Mesenchymal stem cell (in vitro differentiated cells and primary cell): ENCODE results near the gene SPRN.
A peak's percentile ranks its signal among the peaks of the same experiment; 100 is the strongest.

Source experiments
- DNase-seq: peaks from one replicate; pipeline ENCODE4 v3.0.0-alpha.2; 2013
- H2AFZ ChIP-seq: one replicate; pipeline ENCODE4 v1.6.1; 2013; ENCODE audit warnings: low read depth, mild to moderate bottlenecking, control low read depth, inconsistent platforms, low read length, moderate library complexity
- H2AK5ac ChIP-seq: 2 replicates; pipeline ENCODE4 v1.6.1; 2013; ENCODE audit warnings: low read length, moderate library complexity, mild to moderate bottlenecking, inconsistent platforms; ENCODE audit not compliant: severe bottlenecking
- H2BK120ac ChIP-seq: one replicate; pipeline ENCODE4 v1.6.1; 2013; ENCODE audit warnings: low read depth, mild to moderate bottlenecking, inconsistent platforms, low read length, moderate library complexity
- H2BK12ac ChIP-seq, 2 experiments: one replicate each; pipeline ENCODE4 v1.6.1; 2013; ENCODE audit warnings: inconsistent platforms in 2 of 2, low read length in 2 of 2, mild to moderate bottlenecking in 2 of 2, moderate library complexity in 2 of 2, control low read depth in 1 of 2
- H2BK15ac ChIP-seq: one replicate; pipeline ENCODE4 v1.6.1; 2013; ENCODE audit warnings: mild to moderate bottlenecking, low read depth, inconsistent platforms; ENCODE audit not compliant: poor library complexity, severe bottlenecking
- H2BK5ac ChIP-seq: 2 replicates; pipeline ENCODE4 v1.6.1; 2013; ENCODE audit warnings: low read depth, mild to moderate bottlenecking, low read length, control low read depth, inconsistent platforms; ENCODE audit not compliant: poor library complexity, severe bottlenecking
- H3K14ac ChIP-seq, 2 experiments: one replicate each; pipeline ENCODE4 v1.6.1; 2013; ENCODE audit warnings: inconsistent platforms in 2 of 2, low read length in 2 of 2, control low read depth in 1 of 2, mild to moderate bottlenecking in 1 of 2, moderate library complexity in 1 of 2
- H3K18ac ChIP-seq, 2 experiments: one replicate each; pipeline ENCODE4 v1.6.1; 2013; ENCODE audit warnings: inconsistent platforms in 2 of 2, low read length in 2 of 2, control low read depth in 1 of 2, low read depth in 1 of 2, mild to moderate bottlenecking in 1 of 2
- H3K23ac ChIP-seq, 2 experiments: one replicate each; pipeline ENCODE4 v1.6.1; 2013; ENCODE audit warnings: inconsistent platforms in 2 of 2, low read length in 2 of 2, mild to moderate bottlenecking in 2 of 2, moderate library complexity in 2 of 2, control low read depth in 1 of 2
- H3K27ac ChIP-seq: 2 replicates; pipeline ENCODE4 v1.5.1; 2013; ENCODE audit warnings: mild to moderate bottlenecking, moderate library complexity, low read length, control low read depth, inconsistent platforms; ENCODE audit not compliant: poor library complexity, severe bottlenecking
- H3K27me3 ChIP-seq, 2 experiments: 2 replicates each; pipeline versions ENCODE4 v1.6.1 to v1.7.0; 2013; ENCODE audit warnings: low read length in 2 of 2, mild to moderate bottlenecking in 2 of 2, moderate library complexity in 2 of 2, control low read depth in 1 of 2, inconsistent platforms in 1 of 2; ENCODE audit not compliant: control insufficient read depth in 1 of 2, insufficient read depth in 1 of 2
- H3K36me3 ChIP-seq, 2 experiments: 2 replicates each; pipeline versions ENCODE4 v1.6.1 to v1.7.0; 2013; ENCODE audit warnings: low read length in 2 of 2, control low read depth in 1 of 2, inconsistent platforms in 1 of 2, low read depth in 1 of 2, mild to moderate bottlenecking in 1 of 2; ENCODE audit not compliant: insufficient read depth in 2 of 2, control insufficient read depth in 1 of 2
- H3K4ac ChIP-seq, 2 experiments: one replicate each; pipeline ENCODE4 v1.6.1; 2013; ENCODE audit warnings: inconsistent platforms in 2 of 2, low read length in 2 of 2, mild to moderate bottlenecking in 2 of 2, moderate library complexity in 2 of 2, control low read depth in 1 of 2, low read depth in 1 of 2
- H3K4me1 ChIP-seq: 2 replicates; pipeline ENCODE4 v1.6.1; 2013; ENCODE audit warnings: low read depth, low read length, control low read depth; ENCODE audit not compliant: control insufficient read depth, insufficient read depth
- H3K4me2 ChIP-seq: 2 replicates; pipeline ENCODE4 v1.6.1; 2013; ENCODE audit warnings: low read length, mild to moderate bottlenecking, inconsistent platforms; ENCODE audit not compliant: poor library complexity, severe bottlenecking
- H3K4me3 ChIP-seq, 2 experiments: 2 replicates each; pipeline versions ENCODE4 v1.5.1 to v1.7.0; 2013; ENCODE audit warnings: low read length in 2 of 2, mild to moderate bottlenecking in 2 of 2, control low read depth in 1 of 2, low read depth in 1 of 2; ENCODE audit not compliant: insufficient read depth in 1 of 2
- H3K79me1 ChIP-seq: replicated peaks from 2 replicates; pipeline ENCODE4 v1.6.1; 2013; ENCODE audit warnings: mild to moderate bottlenecking, control low read depth, low read length, inconsistent platforms; ENCODE audit not compliant: poor library complexity, severe bottlenecking
- H3K9ac ChIP-seq: 2 replicates; pipeline ENCODE4 v1.7.0; 2013; ENCODE audit warnings: mild to moderate bottlenecking, low read length, moderate library complexity
- H3K9me3 ChIP-seq: 2 replicates; pipeline ENCODE4 v1.7.0; 2013; ENCODE audit warnings: mild to moderate bottlenecking, low read length; ENCODE audit not compliant: control insufficient read depth
- H4K8ac ChIP-seq: one replicate; pipeline ENCODE4 v1.6.1; 2013; ENCODE audit warnings: inconsistent platforms, mild to moderate bottlenecking, low read length, moderate library complexity
- H4K91ac ChIP-seq: one replicate; pipeline ENCODE4 v1.6.1; 2013; ENCODE audit warnings: mild to moderate bottlenecking, low read length, inconsistent platforms
- WGBS: methylation state at CpG from one replicate; pipeline ENCODE4 v1.1.7; 2013; ENCODE audit warnings: mixed read lengths; 5-methylcytosine and 5-hydroxymethylcytosine counted together

The SPRN gene

GRCh38 chr10:133403359-133403758, 21.1 kb downstream of the SPRN start:
- Histone ChIP-seq H3K79me1 (peaks cover 37% of the 10 kb centered on the region), H3K4me1 (peaks cover 14% of the 10 kb centered on the region), H3K14ac (no peak overlapping the region), H2BK5ac (no peak overlapping the region), H3K27ac (no peak overlapping the region), H2AK5ac (no peak overlapping the region), H3K4me2 (no peak overlapping the region), H2AFZ (no peak overlapping the region), H3K27me3 (no peaks in the 10 kb centered on the region), H4K91ac (no peak overlapping the region), H3K9me3 (no peaks in the 10 kb centered on the region), H3K4ac (no peak overlapping the region), H2BK15ac (peak overlapping the region; percentile 26), H2BK12ac (no peak overlapping the region), H3K4me3 (no peak overlapping the region), H3K23ac (no peak overlapping the region), H2BK120ac (no peak overlapping the region), H4K8ac (no peak overlapping the region), H3K36me3 (peaks cover 53 to 83% of the 10 kb centered on the region in 2 experiments), H3K9ac (no peak overlapping the region), H3K18ac (no peak overlapping the region)
- WGBS = 80% methylated on average over 16 of the region's 16 CpGs
- DNase-seq = no peak

GRCh38 chr10:133401981-133402725, 22.3 kb downstream of the SPRN start:
- H3K36me3 ChIP-seq = peaks cover 54 to 83% of the 10 kb centered on the region in 2 experiments
- H2BK12ac ChIP-seq = no peak overlapping the region
- no peak overlapping the region for H2AK5ac ChIP-seq
- no peak overlapping the region for H3K27ac ChIP-seq
- over 99% methylated on average over 15 of the region's 21 CpGs for WGBS
- no peak for DNase-seq
- no peak overlapping the region for H2BK5ac ChIP-seq
- H3K18ac ChIP-seq = no peak overlapping the region
- peaks cover 38% of the 10 kb centered on the region for H3K79me1 ChIP-seq
- H2BK15ac ChIP-seq = no peak overlapping the region
- no peaks in the 10 kb centered on the region for H3K9me3 ChIP-seq
- H2BK120ac ChIP-seq = no peak overlapping the region
- H3K9ac ChIP-seq = no peak overlapping the region
- no peak overlapping the region for H3K4me3 ChIP-seq
- H3K4me1 ChIP-seq = peaks cover 16% of the 10 kb centered on the region
- H3K23ac ChIP-seq = no peak overlapping the region
- H3K14ac ChIP-seq = no peak overlapping the region
- no peak overlapping the region for H4K8ac ChIP-seq
- H4K91ac ChIP-seq = no peak overlapping the region
- no peak overlapping the region for H3K4me2 ChIP-seq
- no peak overlapping the region for H3K4ac ChIP-seq
- no peak overlapping the region for H2AFZ ChIP-seq
- no peaks in the 10 kb centered on the region for H3K27me3 ChIP-seq

GRCh38 chr10:133401500-133401899, 22.9 kb downstream of the SPRN start:
- Histone ChIP-seq H3K36me3 (peaks cover 60 to 81% of the 10 kb centered on the region in 2 experiments), H3K4ac (no peak overlapping the region), H2AK5ac (no peak overlapping the region), H3K9ac (no peak overlapping the region), H4K8ac (no peak overlapping the region), H3K4me3 (no peak overlapping the region), H3K27me3 (no peaks in the 10 kb centered on the region), H3K18ac (no peak overlapping the region), H2BK12ac (no peak overlapping the region), H2BK5ac (no peak overlapping the region), H2AFZ (no peak overlapping the region), H3K23ac (no peak overlapping the region), H3K4me2 (no peak overlapping the region), H2BK15ac (no peak overlapping the region), H2BK120ac (no peak overlapping the region), H3K4me1 (peaks cover 16% of the 10 kb centered on the region), H3K79me1 (peaks cover 38% of the 10 kb centered on the region), H3K9me3 (no peaks in the 10 kb centered on the region), H4K91ac (no peak overlapping the region), H3K27ac (no peak overlapping the region), H3K14ac (no peak overlapping the region)
- WGBS = 95% methylated on average over 10 of the region's 12 CpGs
- no peak for DNase-seq

GRCh38 chr10:133400624-133401424, 23.6 kb downstream of the SPRN start:
- no peak overlapping the region for H2BK15ac ChIP-seq
- H3K4ac ChIP-seq = no peak overlapping the region
- H3K23ac ChIP-seq = no peak overlapping the region
- H2AFZ ChIP-seq = no peak overlapping the region
- peaks cover 18% of the 10 kb centered on the region for H3K4me1 ChIP-seq
- peak; percentile 25 for DNase-seq
- H2BK5ac ChIP-seq = no peak overlapping the region
- H3K36me3 ChIP-seq = peaks cover 63 to 85% of the 10 kb centered on the region in 2 experiments
- no peak overlapping the region for H2BK120ac ChIP-seq
- H3K18ac ChIP-seq = no peak overlapping the region
- no peak overlapping the region for H3K4me3 ChIP-seq
- H2AK5ac ChIP-seq = no peak overlapping the region
- H3K27me3 ChIP-seq = no peaks in the 10 kb centered on the region
- no peak overlapping the region for H2BK12ac ChIP-seq
- no peak overlapping the region for H3K9ac ChIP-seq
- H3K79me1 ChIP-seq = peaks cover 42% of the 10 kb centered on the region
- no peak overlapping the region for H3K14ac ChIP-seq
- no peaks in the 10 kb centered on the region for H3K9me3 ChIP-seq
- H4K91ac ChIP-seq = no peak overlapping the region
- no peak overlapping the region for H4K8ac ChIP-seq
- H3K27ac ChIP-seq = no peak overlapping the region
- no peak overlapping the region for H3K4me2 ChIP-seq
- WGBS = 94% methylated on average over 9 of the region's 10 CpGs
